GM23338 (cell line): ENCODE measurements around the gene NPPA. TPM values are rescaled to one million over a fixed set of nuclear protein-coding genes. Genes with fewer than 3 reads are reported as not detected.

ENCODE experiments used
- ATAC-seq: fragments of 200-7000 bp; cut with Tn5 transposase; 3 replicates; pipeline ENCODE4 v1.9.1; 2020
- DNase-seq: peaks from one replicate; pipeline ENCODE4 v3.0.0-alpha.2; 2015; ENCODE audit warnings: low spot score
- H2AFZ ChIP-seq: fragments of 200-600 bp; sonication (generic); 2 replicates; pipeline ENCODE4 v1.8.0; 2016; ENCODE audit warnings: antibody characterized with exemption, mild to moderate bottlenecking, moderate library complexity
- H3F3A ChIP-seq: fragments of 200-600 bp; sonication (generic); replicated peaks from 2 replicates; pipeline ENCODE4 v1.8.0; 2017; ENCODE audit warnings: antibody characterized with exemption, mixed run types, low read depth
- H3K27ac ChIP-seq: fragments of 200-600 bp; sonication (generic); 2 replicates; pipeline ENCODE4 v1.6.1; 2016; ENCODE audit warnings: low read depth
- H3K27me3 ChIP-seq: fragments of 200-600 bp; sonication (generic); 2 replicates; pipeline ENCODE4 v1.8.0; 2016; ENCODE audit warnings: mild to moderate bottlenecking, mixed run types, moderate library complexity; ENCODE audit not compliant: insufficient read depth
- H3K36me3 ChIP-seq: fragments of 200-600 bp; sonication (generic); 2 replicates; pipeline ENCODE4 v1.8.0; 2016; ENCODE audit warnings: mild to moderate bottlenecking; ENCODE audit not compliant: insufficient read depth
- H3K4me1 ChIP-seq: fragments of 200-600 bp; sonication (generic); 2 replicates; pipeline ENCODE4 v1.8.0; 2016; ENCODE audit warnings: mild to moderate bottlenecking, moderate library complexity; ENCODE audit not compliant: insufficient read depth
- H3K4me2 ChIP-seq: fragments of 200-600 bp; sonication (generic); 2 replicates; pipeline ENCODE4 v1.7.1; 2017; ENCODE audit warnings: mixed run types
- H3K4me3 ChIP-seq: fragments of 200-600 bp; sonication (generic); 2 replicates; pipeline ENCODE4 v1.6.1; 2016; ENCODE audit warnings: mixed run types
- H3K79me2 ChIP-seq: fragments of 200-600 bp; sonication (generic); replicated peaks from 2 replicates; pipeline ENCODE4 v1.8.0; 2017; ENCODE audit warnings: mild to moderate bottlenecking; ENCODE audit not compliant: insufficient read depth
- H3K9me2 ChIP-seq: fragments of 200-600 bp; sonication (generic); 2 replicates; pipeline ENCODE4 v1.8.0; 2017; ENCODE audit not compliant: insufficient read depth
- H4K20me1 ChIP-seq: fragments of 200-600 bp; sonication (generic); replicated peaks from 2 replicates; pipeline ENCODE4 v1.8.0; 2017; ENCODE audit warnings: mild to moderate bottlenecking; ENCODE audit not compliant: insufficient read depth
- H3K27ac Mint-ChIP-seq: 2 replicates; pipeline ENCODE4 v1.8.0; 2020; ENCODE audit warnings: inconsistent platforms, mild to moderate bottlenecking, moderate library complexity, mixed read lengths
- H3K27me3 Mint-ChIP-seq: 3 replicates; pipeline ENCODE4 v1.8.0; 2022; ENCODE audit warnings: low read depth, mild to moderate bottlenecking, moderate library complexity, mixed read lengths, inconsistent platforms; ENCODE audit not compliant: insufficient read depth, poor library complexity
- H3K36me3 Mint-ChIP-seq: 3 replicates; pipeline ENCODE4 v1.8.0; 2021; ENCODE audit warnings: low read depth, mild to moderate bottlenecking, inconsistent platforms, moderate library complexity, mixed read lengths
- H3K4me1 Mint-ChIP-seq: 3 replicates; pipeline ENCODE4 v1.8.0; 2020; ENCODE audit warnings: mild to moderate bottlenecking, inconsistent platforms, mixed read lengths
- H3K4me3 Mint-ChIP-seq: 3 replicates; pipeline ENCODE4 v1.8.0; 2021; ENCODE audit warnings: moderate library complexity, mild to moderate bottlenecking, inconsistent platforms, mixed read lengths
- H3K9me3 Mint-ChIP-seq: 3 replicates; pipeline ENCODE4 v1.8.0; 2020; ENCODE audit warnings: moderate library complexity, mild to moderate bottlenecking, inconsistent platforms, mixed read lengths
- CTCF ChIP-seq, 2 experiments: fragments of 200-600 bp in 1 of 2; sonication (generic) in 1 of 2; conservative IDR thresholded peaks; 2 replicates each; pipeline versions ENCODE4 v1.5.1 to v1.6.1; 2016 to 2017; ENCODE audit warnings: antibody characterized with exemption in 2 of 2, low read depth in 2 of 2, mild to moderate bottlenecking in 2 of 2, moderate library complexity in 1 of 2
- JUNB ChIP-seq: IDR thresholded peaks from one replicate; pipeline ENCODE4 v1.6.1; 2016; ENCODE audit warnings: antibody characterized with exemption; ENCODE audit not compliant: unreplicated experiment
- POLR2AphosphoS5 ChIP-seq: IDR thresholded peaks from 2 replicates; pipeline ENCODE4 v1.6.1; 2016; ENCODE audit warnings: antibody characterized with exemption, low read depth
- ZNF331 ChIP-seq: fragments of 250-450 bp; sonication (Bioruptor Pico); IDR thresholded peaks from 2 replicates; pipeline ENCODE4 v1.5.0; 2020; ENCODE audit warnings: low read depth, mild to moderate bottlenecking, moderate library complexity
- ZNF462 ChIP-seq: fragments of 250-450 bp; sonication (Bioruptor Pico); IDR thresholded peaks from 2 replicates; pipeline ENCODE4 v1.5.0; 2020; ENCODE audit warnings: mild to moderate bottlenecking, moderate library complexity
- polyA plus RNA-seq: library from polyadenylated mRNA; unstranded; fragments of >200 nt; fragmentation: Nextera tagmentation; extraction: Ambion mirVana; gene quantifications from 2 replicates; pipeline ENCODE4 v1.2.1, GENCODE V29; 2016
- total RNA-seq: library from RNA; depleted of rRNA; stranded (reverse); fragments of >200 nt; shearing (Covaris generic); gene quantifications from 2 replicates; pipeline ENCODE4 v1.2.3, GENCODE V29; 2014

Gene NPPA
- total and polyA plus RNA-seq, 2 experiments from 2014 or later = 0.29 TPM; not detected in 1

- Histone ChIP-seq H2AFZ (0 out of 2 replicates have a peak overlapping the region, but pooled peaks have one; percentile 63), H3K79me2 (peaks cover 31% of the 10 kb centered on the region), H3K9me2 (no peaks in the 10 kb centered on the region), H3K4me1 (peaks cover 36% of the 10 kb centered on the region), H3K4me2 (peak overlapping the region; percentile 100), H3K27me3 (no peaks in the 10 kb centered on the region), H3F3A (peaks cover 22% of the 10 kb centered on the region; the same call in 1 of the 2 replicates), H3K4me3 (peak overlapping the region; percentile 98), H3K27ac (peak overlapping the region; percentile 94), H4K20me1 (no peaks in the 10 kb centered on the region; the same call in 1 of the 2 replicates), H3K36me3 (no peaks in the 10 kb centered on the region; the same call in 1 of the 2 replicates)
- no peak for TF ChIP-seq JUNB
- TF ChIP-seq POLR2AphosphoS5 = peak; percentile 78
- TF ChIP-seq ZNF331 (CRISPR knock-in tag) = no peak
- 0 out of 4 replicates have a peak, but pooled peaks of 1 of the 2 experiments have one; percentile 4 for TF ChIP-seq CTCF (conservative IDR thresholded peaks at IDR 0.05; ENCODE audit: low read depth in 2 of 2)
- no peak for TF ChIP-seq ZNF462 (CRISPR knock-in tag)
- Mint-ChIP-seq H3K36me3 (peaks cover 34% of the 10 kb centered on the region), H3K4me1 (peaks cover 46% of the 10 kb centered on the region), H3K27ac (peak overlapping the region; percentile 88), H3K9me3 (peaks cover 2% of the 10 kb centered on the region; the same call in 1 of the 3 replicates), H3K4me3 (peak overlapping the region; percentile 92), H3K27me3 (peaks cover 10% of the 10 kb centered on the region)
- DNase-seq (peak; percentile 97), ATAC-seq (peak; percentile 68)
Observed at GRCh38 chr1:11802973-11803885, 44.4 kb downstream of the NPPA start.
